GM23248 (cell line): ENCODE results near the gene HIP1. TPM values are rescaled to one million over a fixed set of nuclear protein-coding genes. Genes with fewer than 3 reads are reported as not detected.
A peak's percentile ranks its signal among the peaks of the same experiment; 100 is the strongest.

ENCODE experiments used
- DNase-seq: peaks from one replicate; pipeline ENCODE4 v3.0.0-alpha.2; 2015
- H2AFZ ChIP-seq: fragments of 200-600 bp; sonication (generic); 2 replicates; pipeline ENCODE4 v1.6.1; 2016; ENCODE audit warnings: antibody characterized with exemption
- H3F3A ChIP-seq: fragments of 200-600 bp; sonication (generic); 2 replicates; pipeline ENCODE4 v1.6.1; 2016; ENCODE audit warnings: mild to moderate bottlenecking, antibody characterized with exemption, mixed run types; ENCODE audit not compliant: insufficient read depth
- H3K27ac ChIP-seq: fragments of 200-600 bp; sonication (generic); 2 replicates; pipeline ENCODE4 v1.5.1; 2016; ENCODE audit warnings: mild to moderate bottlenecking
- H3K27me3 ChIP-seq: fragments of 200-600 bp; sonication (generic); replicated peaks from 2 replicates; pipeline ENCODE4 v1.6.1; 2016; ENCODE audit warnings: mild to moderate bottlenecking; ENCODE audit not compliant: insufficient read depth
- H3K36me3 ChIP-seq: fragments of 200-600 bp; sonication (generic); 2 replicates; pipeline ENCODE4 v1.6.1; 2016; ENCODE audit warnings: low read depth, mild to moderate bottlenecking
- H3K4me1 ChIP-seq: fragments of 200-600 bp; sonication (generic); 2 replicates; pipeline ENCODE4 v1.6.1; 2016; ENCODE audit warnings: mild to moderate bottlenecking; ENCODE audit not compliant: insufficient read depth
- H3K4me2 ChIP-seq: fragments of 200-600 bp; sonication (generic); one replicate; pipeline ENCODE4 v1.6.1; 2016; ENCODE audit warnings: mild to moderate bottlenecking; ENCODE audit not compliant: unreplicated experiment
- H3K4me3 ChIP-seq: fragments of 200-600 bp; sonication (generic); 2 replicates; pipeline ENCODE4 v1.5.1; 2016; ENCODE audit warnings: mild to moderate bottlenecking
- H3K79me2 ChIP-seq: fragments of 200-600 bp; sonication (generic); 2 replicates; pipeline ENCODE4 v1.6.1; 2016; ENCODE audit warnings: mild to moderate bottlenecking; ENCODE audit not compliant: insufficient read depth
- H3K9ac ChIP-seq: fragments of 200-600 bp; sonication (generic); 2 replicates; pipeline ENCODE4 v1.6.1; 2016; ENCODE audit warnings: mild to moderate bottlenecking
- H3K9me2 ChIP-seq: fragments of 200-600 bp; sonication (generic); 2 replicates; pipeline ENCODE4 v1.6.1; 2016; ENCODE audit warnings: mixed run types, mild to moderate bottlenecking, moderate library complexity; ENCODE audit not compliant: insufficient read depth
- H3K9me3 ChIP-seq: fragments of 200-600 bp; sonication (generic); one replicate; pipeline ENCODE4 v1.6.1; 2017; ENCODE audit warnings: low read depth
- H4K20me1 ChIP-seq: fragments of 200-600 bp; sonication (generic); 2 replicates; pipeline ENCODE4 v1.6.0; 2016; ENCODE audit not compliant: insufficient read depth
- EZH2 ChIP-seq: fragments of 200-600 bp; sonication (generic); IDR thresholded peaks from 2 replicates; pipeline ENCODE4 v1.6.1; 2018; ENCODE audit warnings: antibody characterized with exemption, mild to moderate bottlenecking; ENCODE audit not compliant: insufficient read depth, poor library complexity, severe bottlenecking
- EZH2phosphoT487 ChIP-seq: fragments of 200-600 bp; sonication (generic); IDR thresholded peaks from 2 replicates; pipeline ENCODE4 v1.6.1; 2018; ENCODE audit warnings: antibody characterized with exemption, moderate library complexity, mild to moderate bottlenecking, low read depth; ENCODE audit not compliant: insufficient read depth
- WGBS, 2 experiments: methylation state at CpG; one replicate each; pipeline ENCODE4 v1.1.6; 2015 to 2017; ENCODE audit warnings: low lambda C conversion rate in 2 of 2, low coverage in 1 of 2; ENCODE audit errors: missing lambda C conversion rate in 2 of 2; 5-methylcytosine and 5-hydroxymethylcytosine counted together
- in situ Hi-C: fragments of 300-500 bp; cut with MboI; formaldehyde crosslinking; loops from 2 replicates; pipeline ENCODE4 v1.15.0; 2020
- polyA plus RNA-seq: library from polyadenylated mRNA; unstranded; fragments of >200 nt; fragmentation: Nextera tagmentation; extraction: Ambion mirVana; gene quantifications from 2 replicates; pipeline ENCODE4 v1.2.1, GENCODE V29; 2016
- total RNA-seq: library from RNA; depleted of rRNA; stranded (reverse); fragments of >200 nt; shearing (Covaris generic); gene quantifications from 2 replicates; pipeline ENCODE4 v1.2.3, GENCODE V29; 2014

Gene HIP1
- total and polyA plus RNA-seq, 2 experiments from 2014 or later, result 6.1 to 13.6 TPM

- Histone ChIP-seq H4K20me1 (no peaks in the 10 kb centered on the region), H3K4me3 (no peak overlapping the region), H3K27ac (no peak overlapping the region), H3K27me3 (no peaks in the 10 kb centered on the region), H3K9ac (no peak overlapping the region), H2AFZ (no peak overlapping the region), H3K4me1 (0 out of 2 replicates have a peak, but pooled peaks cover 7% of the 10 kb centered on the region), H3K79me2 (no peaks in the 10 kb centered on the region), H3K4me2 (no peak overlapping the region), H3K36me3 (no peaks in the 10 kb centered on the region), H3K9me3 (no peaks in the 10 kb centered on the region), H3F3A (no peaks in the 10 kb centered on the region), H3K9me2 (no peaks in the 10 kb centered on the region)
- in situ Hi-C loops, result no loop called here
- no peak for DNase-seq
- WGBS, 2 experiments, result 96 to 98% methylated on average over 5 of the region's 5 CpGs
- TF ChIP-seq EZH2 (no peak), EZH2phosphoT487 (no peak)
These were observed 112.9 kb downstream of the HIP1 start for GRCh38 chr7:75625868-75626267.

GRCh38 chr7:75624134-75624832, 114.5 kb downstream of the HIP1 start:
- in situ Hi-C loops, result no loop called here
- 85 to 87% methylated on average over 13 of the region's 13 CpGs for WGBS, 2 experiments
- H3K9me2 ChIP-seq, result no peaks in the 10 kb centered on the region
- no peaks in the 10 kb centered on the region for H4K20me1 ChIP-seq
- H3F3A ChIP-seq, result no peaks in the 10 kb centered on the region
- no peaks in the 10 kb centered on the region for H3K27me3 ChIP-seq
- H3K36me3 ChIP-seq, result no peaks in the 10 kb centered on the region
- H3K27ac ChIP-seq, result no peak overlapping the region
- no peak overlapping the region for H3K4me2 ChIP-seq
- peak overlapping the region; percentile 53 for H2AFZ ChIP-seq
- H3K9me3 ChIP-seq, result no peaks in the 10 kb centered on the region
- H3K79me2 ChIP-seq, result no peaks in the 10 kb centered on the region
- H3K4me1 ChIP-seq, result 0 out of 2 replicates have a peak, but pooled peaks cover 7% of the 10 kb centered on the region
- peak; percentile 57 for DNase-seq
- TF ChIP-seq EZH2 (no peak), EZH2phosphoT487 (no peak)
- no peak overlapping the region for H3K9ac ChIP-seq
- no peak overlapping the region for H3K4me3 ChIP-seq

GRCh38 chr7:75623390-75624133, 115.2 kb downstream of the HIP1 start:
- DNase-seq, result peak; percentile 14
- Histone ChIP-seq H3K79me2 (no peaks in the 10 kb centered on the region), H3K4me2 (no peak overlapping the region), H3K4me3 (no peak overlapping the region), H3K9ac (no peak overlapping the region), H3F3A (no peaks in the 10 kb centered on the region), H3K9me3 (no peaks in the 10 kb centered on the region), H3K27me3 (no peaks in the 10 kb centered on the region), H2AFZ (peak overlapping the region; percentile 53; the same call in 1 of the 2 replicates), H4K20me1 (no peaks in the 10 kb centered on the region), H3K9me2 (no peaks in the 10 kb centered on the region), H3K27ac (no peak overlapping the region), H3K36me3 (no peaks in the 10 kb centered on the region), H3K4me1 (0 out of 2 replicates have a peak, but pooled peaks cover 7% of the 10 kb centered on the region)
- TF ChIP-seq EZH2phosphoT487 (no peak), EZH2 (no peak)
- in situ Hi-C loops, result no loop called here
- 82 to 83% methylated on average over 16 of the region's 16 CpGs for WGBS, 2 experiments

GRCh38 chr7:75621124-75621523, 117.6 kb downstream of the HIP1 start:
- in situ Hi-C loops, result no loop called here
- H3K27ac ChIP-seq, result no peak overlapping the region

More at GRCh38 chr7:75621124-75621523, 117.6 kb downstream of the HIP1 start:
- H3K4me2 ChIP-seq, result no peak overlapping the region
- H3K9me3 ChIP-seq, result no peaks in the 10 kb centered on the region
- no peaks in the 10 kb centered on the region for H3K9me2 ChIP-seq
- no peak overlapping the region for H3K4me3 ChIP-seq
- H3K27me3 ChIP-seq, result no peaks in the 10 kb centered on the region
- WGBS, 2 experiments, result 97 to 99% methylated on average over 9 of the region's 9 CpGs
- H3K79me2 ChIP-seq, result no peaks in the 10 kb centered on the region
- H3K36me3 ChIP-seq, result no peaks in the 10 kb centered on the region
- H4K20me1 ChIP-seq, result no peaks in the 10 kb centered on the region
- no peaks in the 10 kb centered on the region for H3F3A ChIP-seq
- H2AFZ ChIP-seq, result no peak overlapping the region
- H3K9ac ChIP-seq, result no peak overlapping the region
- H3K4me1 ChIP-seq, result 0 out of 2 replicates have a peak, but pooled peaks cover 7% of the 10 kb centered on the region
- DNase-seq, result no peak
- TF ChIP-seq EZH2phosphoT487 (no peak), EZH2 (no peak)
